SK-N-MC (cell line): ENCODE measurements around the gene PATL1.
A peak's percentile ranks its signal among the peaks of the same experiment; 100 is the strongest.

Source experiments
- DNase-seq: peaks from one replicate; pipeline ENCODE4 v3.0.0-alpha.2; 2011; ENCODE audit warnings: low read depth, low spot score
- H3K27ac ChIP-seq: fragments of 200-600 bp; sonication (generic); 2 replicates; pipeline ENCODE4 v1.5.1; 2016; ENCODE audit warnings: mixed run types
- H3K36me3 ChIP-seq: fragments of 200-600 bp; sonication (generic); 2 replicates; pipeline ENCODE4 v1.6.1; 2017; ENCODE audit warnings: antibody characterized with exemption, low read length, mixed read lengths; ENCODE audit not compliant: insufficient read depth
- H3K4me3 ChIP-seq: fragments of 200-600 bp; sonication (generic); 2 replicates; pipeline ENCODE4 v1.5.1; 2016
- H3K9ac ChIP-seq: fragments of 200-600 bp; sonication (generic); 2 replicates; pipeline ENCODE4 v1.8.0; 2017; ENCODE audit warnings: mixed run types, mixed read lengths; ENCODE audit not compliant: insufficient read length
- H3K9me3 ChIP-seq: fragments of 200-600 bp; sonication (generic); 2 replicates; pipeline ENCODE4 v1.6.1; 2017; ENCODE audit warnings: low read depth, mild to moderate bottlenecking, antibody characterized with exemption, low read length, moderate library complexity, mixed read lengths
- EZH2 ChIP-seq: fragments of 200-600 bp; sonication (generic); IDR thresholded peaks from one replicate; pipeline ENCODE4 v1.6.1; 2017; ENCODE audit warnings: antibody characterized with exemption
- FOXP2 ChIP-seq: optimal IDR thresholded peaks from 2 replicates; pipeline ENCODE3; 2011; ENCODE audit warnings: mild to moderate bottlenecking, moderate library complexity; ENCODE audit not compliant: insufficient read depth; ENCODE audit errors: extremely low read length, control extremely low read depth
- POLR2AphosphoS5 ChIP-seq: IDR thresholded peaks from 2 replicates; pipeline ENCODE4 v1.6.1; 2012; ENCODE audit warnings: mild to moderate bottlenecking, low read depth, low read length, borderline replicate concordance

Gene PATL1

DNA sequence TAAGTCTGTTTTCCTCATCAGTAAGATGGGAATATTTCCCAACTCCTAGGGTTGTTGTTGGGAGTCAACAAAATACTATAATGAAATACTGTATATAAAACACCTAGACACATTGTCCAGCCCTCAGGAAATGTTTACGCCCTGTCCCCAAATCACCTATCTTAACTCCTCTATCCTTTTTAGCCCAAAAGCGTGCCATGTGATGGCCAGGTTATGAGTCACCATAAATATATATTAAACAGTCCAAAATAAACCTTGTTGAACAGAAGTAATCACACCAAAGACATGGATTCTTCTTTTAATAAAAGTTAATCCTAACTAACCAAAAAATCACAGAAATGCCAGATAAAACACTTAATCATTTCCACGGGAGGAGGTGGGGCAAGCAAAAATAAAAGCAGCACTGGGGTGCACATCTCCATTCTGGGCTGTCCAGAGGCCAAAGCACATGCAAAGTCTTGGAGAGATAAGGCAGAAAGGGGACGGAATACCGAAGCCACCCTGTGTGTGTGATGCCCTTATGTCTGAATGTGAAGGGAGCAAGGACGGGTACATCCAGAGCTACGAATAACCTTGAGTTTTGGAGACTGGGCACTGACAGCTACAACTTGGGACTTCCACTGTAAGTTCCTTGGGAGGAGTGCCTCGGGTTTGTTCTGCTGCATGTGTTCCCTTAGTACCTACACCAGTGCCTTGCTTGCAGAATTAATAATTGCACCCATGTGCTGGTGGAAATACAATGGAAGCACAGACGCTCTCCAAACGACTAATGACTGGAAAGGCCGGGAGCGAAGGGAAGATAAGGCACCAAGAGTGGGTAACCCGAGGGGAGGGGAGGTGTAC lies 54.3 kb downstream of the PATL1 start:
- Histone ChIP-seq H3K27ac (no peak overlapping the region), H3K9me3 (no peaks in the 10 kb centered on the region), H3K9ac (peak overlapping the region; percentile 84), H3K36me3 (peaks cover 12% of the 10 kb centered on the region), H3K4me3 (peak overlapping the region; percentile 91)
- TF ChIP-seq POLR2AphosphoS5 (no peak), EZH2 (no peak), FOXP2 (no peak)
- DNase-seq: no peak

DNA sequence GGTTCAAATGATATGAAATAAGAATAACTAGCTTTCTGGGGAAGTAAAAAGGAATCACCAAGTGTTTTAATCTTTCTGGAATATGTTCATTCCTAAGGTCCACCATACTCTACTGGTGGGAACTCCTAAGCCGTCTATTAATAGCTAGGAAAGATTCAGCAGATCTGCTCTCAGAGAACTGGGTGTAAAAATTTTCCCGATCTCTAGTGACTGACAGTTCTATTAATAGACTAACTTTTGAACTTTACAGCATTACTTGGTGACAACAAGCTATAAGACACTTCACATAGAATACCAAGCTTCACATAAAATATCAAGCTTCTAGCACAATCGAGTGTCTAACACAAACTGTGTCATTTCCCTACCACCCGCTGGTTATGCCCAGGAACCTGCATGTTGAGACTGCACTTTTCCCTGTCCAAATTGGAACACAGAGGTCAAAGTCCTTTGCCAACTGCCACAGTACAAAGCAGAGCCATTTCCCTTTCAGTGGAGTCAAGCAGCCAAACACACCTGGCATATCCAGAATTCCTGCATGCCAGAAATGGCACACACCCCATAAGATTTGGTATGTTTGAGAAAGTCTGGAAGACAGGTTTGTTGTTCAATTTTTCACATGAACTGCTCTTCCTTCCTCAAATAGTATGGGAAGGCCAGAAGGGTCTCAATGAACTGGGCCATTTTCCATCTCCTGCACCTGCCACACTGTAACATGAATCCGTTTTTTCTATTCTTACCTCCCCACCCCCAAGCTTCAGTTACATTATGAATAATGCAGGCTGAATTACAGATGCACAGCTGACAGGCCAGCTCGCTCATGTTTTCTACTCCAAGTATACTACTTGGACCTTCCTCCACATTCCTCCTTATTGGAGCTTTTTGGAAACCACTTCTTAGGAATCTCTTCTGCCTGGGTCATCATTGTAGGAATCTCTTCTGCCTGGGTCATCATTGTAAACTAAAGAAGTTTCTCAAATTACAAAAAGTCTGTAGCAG lies 57.0 kb downstream of the PATL1 start:
- Histone ChIP-seq H3K9ac (peak overlapping the region; percentile 26), H3K36me3 (peaks cover 38% of the 10 kb centered on the region), H3K9me3 (no peaks in the 10 kb centered on the region), H3K27ac (peak overlapping the region; percentile 38), H3K4me3 (no peak overlapping the region)
- no peak for TF ChIP-seq FOXP2
- TF ChIP-seq POLR2AphosphoS5: no peak
- no peak for TF ChIP-seq EZH2
- no peak for DNase-seq

DNA sequence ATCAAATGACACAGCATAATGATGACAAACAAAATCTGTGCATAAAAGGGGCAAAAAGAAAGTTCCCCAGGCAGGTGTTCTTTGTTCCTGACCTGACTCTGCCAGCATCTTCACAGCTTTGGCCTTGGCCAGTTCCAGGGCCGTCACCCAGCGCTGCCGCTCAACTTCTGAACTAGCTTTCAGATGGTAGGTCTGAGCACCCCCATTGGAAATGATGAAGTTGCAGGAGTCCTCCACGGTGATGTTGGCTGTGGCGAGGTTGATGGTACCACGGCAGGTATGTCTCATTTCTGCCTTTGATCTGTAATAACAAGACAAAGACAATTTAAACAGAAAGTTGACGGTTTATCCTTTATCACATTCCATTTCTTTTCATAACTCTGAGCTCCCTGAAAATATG lies 58.5 kb downstream of the PATL1 start:
- DNase-seq: no peak
- Histone ChIP-seq H3K36me3 (peaks cover 53% of the 10 kb centered on the region), H3K9ac (no peak overlapping the region), H3K9me3 (no peaks in the 10 kb centered on the region), H3K4me3 (no peak overlapping the region), H3K27ac (no peak overlapping the region)
- no peak for TF ChIP-seq FOXP2
- TF ChIP-seq POLR2AphosphoS5: no peak

DNA sequence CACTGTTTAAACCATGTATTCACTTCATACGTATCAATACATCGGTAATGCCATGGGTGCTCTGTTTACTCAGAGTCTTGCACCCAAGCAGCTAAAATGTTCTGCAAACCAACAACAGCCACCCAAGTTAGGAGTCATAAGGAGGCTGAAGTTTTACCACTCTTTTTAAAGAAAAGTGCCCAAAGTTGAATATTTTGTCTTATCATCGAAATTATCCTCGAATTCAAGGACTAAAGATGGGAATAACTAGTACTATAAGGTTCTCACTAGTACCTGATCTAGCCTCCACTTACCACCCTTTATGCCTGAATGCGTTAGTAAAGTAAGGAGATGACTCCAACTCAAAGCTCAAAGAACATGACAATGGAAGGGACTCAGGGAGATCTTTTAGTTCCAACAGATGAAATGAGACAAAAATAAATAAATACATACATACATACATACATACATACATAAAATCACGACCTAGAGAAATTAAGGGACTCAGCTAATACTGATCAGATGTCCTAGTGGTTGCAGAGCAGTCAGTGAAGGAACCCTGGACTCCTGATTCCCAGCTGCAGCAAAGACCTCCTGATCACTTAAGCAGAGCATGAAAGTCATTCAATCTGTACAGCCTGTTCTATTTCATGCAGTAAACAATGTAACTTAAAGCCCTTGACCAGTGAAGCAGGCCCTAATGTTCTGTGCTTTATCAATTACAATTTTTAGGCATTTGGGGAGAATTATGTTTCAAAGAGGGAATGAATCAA lies 61.0 kb downstream of the PATL1 start:
- no peak for DNase-seq
- H3K9ac ChIP-seq: no peak overlapping the region
- no peak for TF ChIP-seq EZH2
- TF ChIP-seq FOXP2: no peak
- no peak for TF ChIP-seq POLR2AphosphoS5
- H3K9me3 ChIP-seq: no peaks in the 10 kb centered on the region
- H3K4me3 ChIP-seq: no peak overlapping the region
- H3K36me3 ChIP-seq: peaks cover 69% of the 10 kb centered on the region
- no peak overlapping the region for H3K27ac ChIP-seq

DNA sequence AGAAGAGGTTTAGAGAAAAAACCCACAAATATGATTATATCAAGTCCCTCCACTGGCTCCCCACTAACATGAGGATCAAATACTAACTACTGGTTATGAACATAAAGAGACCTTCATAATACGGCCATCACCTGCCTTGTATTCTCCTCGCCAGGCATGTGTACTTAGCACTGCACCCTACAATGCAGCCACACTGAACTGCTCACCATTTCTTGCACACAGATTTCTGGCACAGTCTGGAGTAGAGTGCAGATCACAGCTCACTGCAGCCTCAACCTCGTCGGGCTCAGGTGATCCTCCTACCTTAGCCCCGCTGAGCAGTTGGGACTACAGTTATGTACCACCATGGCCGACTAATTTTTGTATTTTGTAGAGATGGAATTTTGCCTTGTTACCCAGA lies 66.4 kb downstream of the PATL1 start:
- H3K36me3 ChIP-seq: peaks cover 90% of the 10 kb centered on the region

DNA sequence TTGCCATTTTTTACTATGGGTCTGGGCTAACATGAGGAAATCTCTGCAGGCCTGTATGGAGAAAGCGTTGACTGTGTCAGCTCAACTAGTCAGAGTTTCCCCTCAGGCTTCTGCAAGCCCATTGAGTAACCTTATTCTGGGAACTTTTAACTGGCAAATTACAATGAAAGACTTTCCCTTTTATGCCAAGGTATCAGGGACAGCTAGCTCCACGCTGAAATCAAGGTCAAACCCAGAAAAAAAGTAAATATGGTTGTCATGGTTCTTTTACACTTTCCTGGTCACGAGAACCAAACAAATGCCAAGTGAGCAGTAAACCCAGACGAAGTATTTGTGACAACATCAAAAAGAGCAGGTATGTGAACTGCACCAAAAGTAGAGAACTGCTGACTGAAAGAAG lies 67.0 kb downstream of the PATL1 start:
- H3K36me3 ChIP-seq: peaks cover 84% of the 10 kb centered on the region
- TF ChIP-seq FOXP2: no peak
- no peak for TF ChIP-seq EZH2
- TF ChIP-seq POLR2AphosphoS5: no peak
- no peak overlapping the region for H3K27ac ChIP-seq

More for the DNA sequence above, 66.4 kb downstream of the PATL1 start:
- Histone ChIP-seq H3K9ac (no peak overlapping the region), H3K27ac (no peak overlapping the region), H3K4me3 (no peak overlapping the region), H3K9me3 (no peaks in the 10 kb centered on the region)
- no peak for DNase-seq
- TF ChIP-seq FOXP2 (no peak), EZH2 (no peak), POLR2AphosphoS5 (no peak)

DNA sequence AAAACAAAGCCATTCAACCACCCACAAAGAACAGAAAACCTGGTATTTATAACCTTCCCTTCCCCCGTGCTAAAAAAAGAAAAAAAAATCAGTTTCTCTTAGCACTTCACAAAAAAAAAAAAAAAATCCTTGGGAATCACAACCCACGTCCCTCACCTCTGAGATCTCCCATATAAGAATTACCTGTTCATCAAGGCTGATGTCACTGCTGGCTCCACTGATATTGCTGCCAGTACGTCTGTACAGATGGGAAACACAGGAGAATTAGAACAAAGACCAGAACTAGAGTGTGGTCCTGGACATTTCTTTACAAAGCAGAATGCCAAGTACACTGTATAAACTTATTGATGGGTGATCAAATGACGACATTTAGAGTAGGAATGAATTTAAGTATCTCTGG lies 68.2 kb downstream of the PATL1 start:
- TF ChIP-seq FOXP2 (no peak), POLR2AphosphoS5 (no peak), EZH2 (no peak)
- no peaks in the 10 kb centered on the region for H3K9me3 ChIP-seq
- H3K9ac ChIP-seq: no peak overlapping the region
- H3K36me3 ChIP-seq: peaks cover 81% of the 10 kb centered on the region
- no peak overlapping the region for H3K4me3 ChIP-seq
- H3K27ac ChIP-seq: no peak overlapping the region
- DNase-seq: no peak

More for the DNA sequence above, 67.0 kb downstream of the PATL1 start:
- no peak for DNase-seq
- no peaks in the 10 kb centered on the region for H3K9me3 ChIP-seq
- no peak overlapping the region for H3K4me3 ChIP-seq
- H3K9ac ChIP-seq: no peak overlapping the region
